ENCODE measurements around the gene PLA2G4C.

PLA2G4C gene

GRCh38 chr19:48053856-48054255, 56.8 kb downstream of the PLA2G4C start:
- DNase-seq (ENCODE audit: low read depth): no peak

GRCh38 chr19:48053076-48053475, 57.5 kb downstream of the PLA2G4C start:
- DNase-seq (ENCODE audit: low read depth): no peak

- DNase-seq (ENCODE audit: low read depth): no peak
Observed at GRCh38 chr19:48051335-48052033, 59.1 kb downstream of the PLA2G4C start.

- DNase-seq (ENCODE audit: low read depth): no peak
Observed at GRCh38 chr19:48044561-48044960, 66.1 kb downstream of the PLA2G4C start.

GRCh38 chr19:48043675-48044258, 66.8 kb downstream of the PLA2G4C start, which contains the start of gene CABP5:
CABP5 (minus strand) TSS chr19:48044079; CDS start chr19:48043922, 157 bp downstream.
- DNase-seq (ENCODE audit: low read depth): no peak

- no peak for DNase-seq (ENCODE audit: low read depth)
Observed at GRCh38 chr19:48041877-48042580, 68.6 kb downstream of the PLA2G4C start.

GRCh38 chr19:48036765-48037164, 73.9 kb downstream of the PLA2G4C start:
- DNase-seq (ENCODE audit: low read depth): no peak

GRCh38 chr19:48033604-48034003, 77.0 kb downstream of the PLA2G4C start:
- DNase-seq (ENCODE audit: low read depth): no peak

GRCh38 chr19:48030073-48030472, 80.5 kb downstream of the PLA2G4C start:
- DNase-seq (ENCODE audit: low read depth): no peak

- no peak for DNase-seq (ENCODE audit: low read depth)
Observed at GRCh38 chr19:48029431-48029830, 81.2 kb downstream of the PLA2G4C start.

GRCh38 chr19:48025480-48025879, 85.1 kb downstream of the PLA2G4C start:
- no peak for DNase-seq (ENCODE audit: low read depth)

GRCh38 chr19:48023518-48023917, 87.1 kb downstream of the PLA2G4C start:
- DNase-seq (ENCODE audit: low read depth): no peak

GRCh38 chr19:48023011-48023410, 87.6 kb downstream of the PLA2G4C start:
- no peak for DNase-seq (ENCODE audit: low read depth)

GRCh38 chr19:48020686-48021085, 89.9 kb downstream of the PLA2G4C start:
- no peak for DNase-seq (ENCODE audit: low read depth)

- no peak for DNase-seq (ENCODE audit: low read depth)
Observed at GRCh38 chr19:48010932-48011758, 99.5 kb downstream of the PLA2G4C start.

- no peak for DNase-seq (ENCODE audit: low read depth)
Observed at GRCh38 chr19:48006762-48007161, 103.9 kb downstream of the PLA2G4C start.

GRCh38 chr19:48004236-48004635, 106.4 kb downstream of the PLA2G4C start:
- no peak for DNase-seq (ENCODE audit: low read depth)

- DNase-seq (ENCODE audit: low read depth): no peak
Observed at GRCh38 chr19:48000846-48001245, 109.8 kb downstream of the PLA2G4C start.

GRCh38 chr19:47998800-47999199, 111.8 kb downstream of the PLA2G4C start:
- no peak for DNase-seq (ENCODE audit: low read depth)

Data from T-helper 22 cell (primary cell).